NCI-H774 (cell line): ENCODE results near the gene ABR.

ENCODE experiments used
- DNase-seq: peaks from one replicate; lab custom pipeline; 2025; lab: John Stamatoyannopoulos, UW

ABR gene

DNA sequence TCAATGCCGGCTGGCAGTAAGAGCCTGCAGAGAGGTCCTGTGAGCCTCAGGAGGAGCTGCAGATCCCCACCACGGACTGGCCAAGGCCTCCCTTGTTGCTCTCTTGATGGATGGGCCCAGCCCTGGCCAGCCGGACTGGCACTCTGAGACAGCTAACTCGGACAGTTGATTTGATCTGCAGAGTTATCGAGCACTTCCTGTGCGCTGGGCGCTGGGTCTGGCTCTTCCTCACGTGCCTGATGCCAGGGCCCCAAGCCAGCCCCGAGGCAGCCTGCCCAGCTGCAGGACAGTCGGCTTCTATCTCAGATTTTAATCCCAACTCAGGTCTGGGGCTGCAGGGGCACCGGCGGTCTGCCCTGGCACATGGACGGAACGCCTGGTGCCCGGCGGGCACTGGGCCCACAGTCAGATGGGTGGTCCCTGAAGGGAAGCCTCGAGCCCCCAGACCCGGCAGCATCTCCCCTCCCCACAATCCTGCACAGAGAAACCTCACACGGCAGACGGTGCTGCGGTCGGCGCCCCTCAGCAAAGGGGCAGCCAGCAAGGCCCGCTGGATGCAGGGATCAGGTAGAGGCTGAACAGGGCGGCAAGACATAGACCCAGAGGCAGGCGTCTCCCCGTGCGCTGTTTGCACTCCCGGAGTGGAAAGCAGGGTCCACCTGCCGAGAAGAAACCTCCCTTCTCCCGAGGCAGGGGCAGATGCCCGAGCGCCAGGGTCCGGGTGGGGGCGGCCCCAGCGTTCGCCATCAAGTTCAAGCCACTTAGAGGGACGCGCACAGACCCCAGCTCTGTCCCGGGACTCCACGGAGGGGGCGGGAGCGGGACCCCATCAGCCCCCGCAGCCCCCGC is 148.9 kb downstream of the ABR start:
- DNase-seq, result no peak

DNA sequence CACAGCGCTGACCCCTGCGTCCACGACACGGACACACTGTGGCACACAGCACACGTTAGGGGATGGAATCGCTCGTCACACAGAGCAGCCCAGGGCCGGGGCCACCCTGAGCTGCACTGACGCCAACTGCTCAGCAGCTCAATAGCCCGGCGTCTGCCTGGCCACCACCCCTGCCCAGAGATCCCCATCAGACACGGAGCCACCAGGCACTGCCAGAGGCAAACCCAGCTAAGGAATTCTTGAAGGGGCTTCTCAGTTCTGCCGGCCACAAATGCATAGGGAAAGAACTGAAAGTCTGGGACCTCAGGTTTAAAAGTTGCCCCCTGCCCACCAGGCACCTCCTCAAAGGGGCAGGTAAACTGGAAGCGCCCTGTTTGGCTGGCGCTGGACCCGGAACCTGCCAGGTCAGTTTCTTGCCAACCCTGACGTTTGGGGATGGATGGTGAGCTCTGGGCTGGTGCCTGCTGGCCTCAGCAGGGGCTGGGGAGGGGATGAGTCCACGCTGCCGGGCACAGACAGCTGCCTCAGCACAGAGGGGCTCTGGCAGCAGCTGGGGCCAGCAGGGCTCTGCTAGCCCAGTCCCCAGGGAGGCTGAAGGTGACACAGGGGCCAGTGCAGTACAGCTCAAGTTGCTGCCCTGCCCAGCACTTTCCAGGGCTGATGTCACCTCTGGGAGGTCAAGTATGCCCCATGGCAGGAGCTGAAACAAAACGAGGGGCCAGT is 149.7 kb downstream of the ABR start:
- no peak for DNase-seq

DNA sequence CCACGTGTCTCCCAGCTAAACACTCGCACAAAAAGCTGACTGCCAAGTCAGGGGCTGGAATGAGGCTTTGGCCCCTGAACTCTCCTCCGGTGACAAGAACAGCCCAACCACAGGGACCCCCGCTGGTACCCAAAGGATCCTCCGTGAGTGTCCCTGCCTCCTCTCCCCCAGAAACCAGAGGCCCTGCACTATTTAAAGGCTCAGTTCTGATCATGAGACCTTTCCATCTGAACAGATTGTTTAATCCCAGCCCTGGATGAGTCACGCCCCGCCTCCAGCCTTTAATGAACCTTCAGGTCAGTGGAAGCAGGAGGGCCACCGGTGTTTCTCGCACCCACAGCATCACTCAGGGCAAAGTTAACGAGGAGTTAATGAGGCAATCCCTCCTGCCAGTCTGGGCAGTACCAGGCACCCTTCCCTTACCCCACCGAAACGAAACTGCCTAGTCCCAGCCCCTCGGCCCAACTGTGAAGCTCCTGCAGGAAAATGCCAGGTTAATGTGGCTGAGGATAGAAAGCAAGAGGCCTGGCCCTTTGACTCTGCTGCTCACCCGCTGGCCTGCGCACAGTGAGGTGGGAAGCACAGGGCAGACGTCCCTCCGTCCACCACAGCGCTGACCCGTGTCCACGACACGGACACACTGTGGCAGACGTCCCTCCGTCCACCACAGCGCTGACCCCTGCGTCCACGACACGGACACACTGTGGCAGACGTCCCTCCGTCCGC is 150.4 kb downstream of the ABR start:
- no peak for DNase-seq

DNA sequence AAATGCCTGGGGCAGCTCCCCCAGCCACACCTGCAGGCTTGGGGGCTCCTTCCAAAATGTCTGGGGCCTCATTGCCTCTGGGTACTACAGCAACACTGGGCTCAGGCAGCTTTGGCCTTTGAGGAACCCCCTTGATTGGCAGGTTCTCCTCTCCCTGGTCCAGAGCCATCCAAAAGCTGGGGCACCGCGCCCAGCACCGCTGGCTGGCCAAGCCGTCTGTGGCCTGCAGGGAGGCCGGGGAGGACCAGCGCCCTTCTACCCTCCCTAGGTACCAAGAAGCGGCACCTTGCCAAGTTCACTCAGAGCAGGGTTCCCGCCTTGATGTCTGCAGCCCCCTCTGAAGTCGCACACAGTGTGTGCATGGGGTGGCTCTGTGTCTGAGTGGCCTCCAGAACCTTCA is 152.7 kb downstream of the ABR start:
- DNase-seq, result no peak

GRCh38 chr17:1026599-1026975 is 153.2 kb downstream of the ABR start:
- no peak for DNase-seq

GRCh38 chr17:1025733-1026598 is 153.8 kb downstream of the ABR start:
- no peak for DNase-seq

- DNase-seq, result no peak
These were observed 155.7 kb downstream of the ABR start for GRCh38 chr17:1024076-1024475.

DNA sequence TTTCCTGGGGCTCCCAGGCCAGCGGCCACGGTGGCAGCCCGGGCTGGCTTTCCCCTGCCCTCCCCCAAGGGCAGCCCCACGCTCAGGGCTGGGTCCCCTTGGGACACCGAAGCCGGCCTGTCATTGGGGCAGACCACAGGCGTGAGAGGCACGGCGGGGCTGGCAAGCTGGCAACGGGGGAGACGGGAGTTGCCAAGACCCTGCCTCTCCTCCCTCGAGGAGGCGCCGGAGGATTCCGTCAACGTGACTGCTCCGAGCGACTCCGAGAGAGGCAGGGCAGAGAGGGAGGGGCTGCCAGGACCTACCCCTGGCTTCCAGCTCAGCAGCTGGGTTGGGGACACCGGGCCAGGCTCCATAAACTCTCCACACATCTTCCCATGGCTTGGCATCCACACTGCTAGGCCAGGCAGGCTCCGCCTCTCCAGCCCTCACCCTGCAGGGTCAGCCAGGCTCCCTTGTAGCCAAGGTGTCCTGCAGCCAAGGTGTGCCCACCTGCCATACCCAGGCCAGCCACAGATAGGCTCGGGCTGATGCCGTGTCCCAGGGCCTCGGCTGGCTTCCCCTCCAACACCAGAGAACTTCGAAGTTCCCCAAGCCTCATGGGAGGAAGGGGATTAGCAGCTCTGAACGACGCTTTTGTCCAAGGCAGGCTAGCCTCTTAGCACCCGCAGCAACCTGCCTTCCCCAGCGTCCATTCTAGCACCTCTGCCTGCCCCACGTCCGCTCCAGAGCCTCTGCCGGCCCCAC is 157.3 kb downstream of the ABR start:
- DNase-seq, result no peak

- DNase-seq, result no peak
These were observed 158.6 kb downstream of the ABR start for GRCh38 chr17:1021147-1021546.

DNA sequence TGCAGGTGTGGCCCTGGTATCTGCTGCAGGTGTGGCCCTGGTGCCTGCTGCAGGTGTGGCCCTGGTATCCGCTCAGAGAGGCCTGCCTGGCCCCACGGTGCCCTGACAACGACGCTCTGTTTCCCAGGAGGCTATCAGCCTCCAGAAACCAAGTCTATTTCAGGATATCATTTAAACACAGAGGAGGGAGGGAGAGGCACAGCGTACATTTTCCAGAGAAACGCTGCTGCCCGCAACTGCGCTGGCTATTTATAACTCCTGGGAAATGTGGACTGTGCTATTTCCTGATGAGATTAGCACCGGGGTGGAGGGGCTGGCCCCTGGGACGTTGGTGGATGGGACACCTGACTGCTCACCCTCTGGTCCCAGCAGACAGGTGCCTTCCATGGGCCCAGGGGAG is 160.3 kb downstream of the ABR start:
- no peak for DNase-seq

DNA sequence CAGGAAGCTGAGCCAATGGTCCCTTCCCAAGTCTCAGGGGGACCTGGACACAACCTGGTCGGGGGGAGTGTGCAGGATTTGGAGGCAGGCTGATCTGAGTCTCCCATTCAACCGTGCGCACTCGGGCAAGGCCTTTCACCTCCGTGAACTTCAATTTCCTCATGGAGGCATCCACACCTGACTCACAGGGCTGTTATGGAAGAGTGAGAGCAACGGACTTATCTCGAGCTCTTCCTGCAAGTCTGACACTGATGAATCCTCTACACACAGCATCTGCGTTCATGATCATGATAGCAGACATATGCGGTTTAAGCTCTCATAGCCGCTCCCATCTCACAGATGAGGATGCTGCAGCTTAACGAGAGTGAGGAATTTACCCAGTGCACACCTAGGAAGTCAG is 161.2 kb downstream of the ABR start:
- no peak for DNase-seq

DNA sequence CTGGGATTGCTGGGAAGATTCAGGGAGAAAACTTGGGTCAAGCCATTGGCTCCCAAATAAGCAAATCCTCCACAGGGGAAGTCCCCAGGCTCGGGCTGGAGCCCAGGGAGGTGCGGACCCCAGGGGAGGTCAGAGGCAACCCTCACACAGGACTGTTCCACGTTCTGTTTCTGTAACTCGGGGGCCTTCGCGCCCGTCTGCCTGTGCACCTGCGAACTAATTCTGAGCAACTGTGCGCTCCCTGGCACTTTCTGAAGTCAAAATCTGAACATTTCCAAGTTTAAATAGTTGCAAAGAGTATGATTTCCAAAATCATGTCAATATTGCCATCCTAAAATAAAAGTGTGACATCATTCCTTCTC is 166.1 kb downstream of the ABR start:
- DNase-seq, result no peak

- no peak for DNase-seq
These were observed 166.7 kb downstream of the ABR start for GRCh38 chr17:1012823-1013728.

- DNase-seq, result no peak
These were observed 167.7 kb downstream of the ABR start for GRCh38 chr17:1011760-1012735.

- no peak for DNase-seq
These were observed 168.6 kb downstream of the ABR start for GRCh38 chr17:1011138-1011537.

- no peak for DNase-seq
These were observed 169.2 kb downstream of the ABR start for GRCh38 chr17:1010586-1010985.

GRCh38 chr17:1010086-1010450 is 169.7 kb downstream of the ABR start:
- no peak for DNase-seq

DNA sequence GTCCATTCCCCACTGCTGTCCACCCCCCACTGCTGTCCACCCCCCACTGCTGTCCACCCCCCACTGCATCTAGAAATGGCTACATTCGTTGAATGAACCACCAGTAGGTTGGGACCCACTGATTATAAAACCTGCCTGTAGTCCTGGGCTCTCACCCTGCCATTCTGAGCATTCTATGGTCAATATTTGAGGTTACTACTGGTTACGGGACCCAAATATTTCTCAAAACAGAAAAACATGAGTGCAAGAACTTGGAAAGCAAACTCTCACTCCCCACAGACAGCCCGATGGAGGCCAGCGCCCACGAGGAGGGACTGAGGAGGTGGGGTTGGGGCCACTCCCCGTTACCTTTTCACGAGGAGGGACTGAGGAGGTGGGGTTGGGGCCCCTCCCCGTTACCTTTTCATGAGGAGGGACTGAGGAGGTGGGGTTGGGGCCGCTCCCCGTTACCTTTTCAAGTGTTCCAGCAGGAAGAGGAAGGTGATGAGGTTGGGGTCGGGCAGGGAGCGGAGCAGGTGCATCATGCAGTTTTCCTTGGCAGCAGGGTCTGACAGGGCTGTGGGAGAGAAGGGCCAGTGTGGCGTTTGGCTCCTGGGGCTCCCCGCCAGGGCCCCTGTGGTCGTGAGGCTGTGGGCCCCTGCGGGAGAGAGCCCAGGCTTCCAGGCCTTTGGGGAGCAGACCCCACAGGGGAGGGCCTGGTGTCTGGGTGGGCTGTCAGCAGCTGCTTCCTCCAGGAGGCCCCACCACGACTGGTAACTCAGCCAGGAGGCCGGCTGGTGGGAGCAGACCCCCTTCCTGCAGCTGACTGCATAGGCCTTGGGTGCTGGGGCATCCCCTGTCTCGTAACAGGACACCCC is 170.3 kb downstream of the ABR start:
- no peak for DNase-seq
